WTC11 (cell line): Measurements from ENCODE around the gene UNC13C. TPM values are rescaled to one million over a fixed set of nuclear protein-coding genes. Genes with fewer than 3 reads are reported as not detected.

Experiments used
- ATAC-seq: fragments of 200-7000 bp; cut with Tn5 transposase; 2 replicates; pipeline ENCODE4 v1.10.0; 2021; ENCODE audit warnings: mild to moderate bottlenecking, moderate library complexity
- CTCF ChIA-PET: fragments of 300-600 bp; sonication (Branson Sonifier 250); formaldehyde crosslinking; loops from one replicate; lab custom pipeline; 2021; ENCODE audit warnings: antibody characterized with exemption; lab: Charles Lee
- POLR2A ChIA-PET: fragments of 350-600 bp; sonication (Branson Sonifier 250); formaldehyde crosslinking; loops from one replicate; lab custom pipeline; 2021; ENCODE audit warnings: antibody characterized with exemption; lab: Charles Lee
- DNase-seq: peaks from one replicate; pipeline ENCODE4 v3.0.0; 2021; ENCODE audit warnings: low spot score
- H3K27ac Mint-ChIP-seq: 2 replicates; pipeline ENCODE4 v1.8.0; 2021; ENCODE audit warnings: mixed read lengths
- H3K27me3 Mint-ChIP-seq: 2 replicates; pipeline ENCODE4 v1.8.0; 2021; ENCODE audit warnings: low read depth, mild to moderate bottlenecking, moderate library complexity, mixed read lengths
- H3K36me3 Mint-ChIP-seq: 2 replicates; pipeline ENCODE4 v1.8.0; 2021; ENCODE audit warnings: mixed read lengths
- H3K4me1 Mint-ChIP-seq: 2 replicates; pipeline ENCODE4 v1.8.0; 2022; ENCODE audit warnings: mixed read lengths
- H3K4me3 Mint-ChIP-seq: 2 replicates; pipeline ENCODE4 v1.8.0; 2021; ENCODE audit warnings: mild to moderate bottlenecking, moderate library complexity, mixed read lengths
- H3K9me3 Mint-ChIP-seq: 2 replicates; pipeline ENCODE4 v1.8.0; 2021; ENCODE audit warnings: mixed read lengths
- CREM ChIP-seq: sonication (generic); formaldehyde crosslinking; IDR thresholded peaks from 2 replicates; pipeline ENCODE4 v1.8.1; 2022; ENCODE audit warnings: mild to moderate bottlenecking, missing genetic modification reagents, moderate library complexity
- ESRRA ChIP-seq: sonication (generic); formaldehyde crosslinking; IDR thresholded peaks from 2 replicates; pipeline ENCODE4 v1.8.1; 2022; ENCODE audit warnings: mild to moderate bottlenecking, missing genetic modification reagents, borderline replicate concordance
- FOXK1 ChIP-seq: sonication (generic); formaldehyde crosslinking; IDR thresholded peaks from 2 replicates; pipeline ENCODE4 v1.8.0; 2022; ENCODE audit warnings: mild to moderate bottlenecking, moderate library complexity, missing genetic modification reagents
- MXD4 ChIP-seq: fragments of 250-450 bp; sonication (Bioruptor Pico); IDR thresholded peaks from 2 replicates; pipeline ENCODE4 v1.8.0; 2021; ENCODE audit warnings: mild to moderate bottlenecking, moderate library complexity, borderline replicate concordance
- NR1H2 ChIP-seq: sonication (generic); formaldehyde crosslinking; IDR thresholded peaks from 2 replicates; pipeline ENCODE4 v1.9.0; 2021; ENCODE audit warnings: mild to moderate bottlenecking, moderate library complexity, missing genetic modification reagents
- NR2C2 ChIP-seq: sonication (generic); formaldehyde crosslinking; IDR thresholded peaks from 2 replicates; pipeline ENCODE4 v1.8.0; 2022; ENCODE audit warnings: mild to moderate bottlenecking, missing genetic modification reagents
- RELA ChIP-seq: sonication (generic); formaldehyde crosslinking; IDR thresholded peaks from 2 replicates; pipeline ENCODE4 v1.8.1; 2022; ENCODE audit warnings: missing genetic modification reagents, mild to moderate bottlenecking, borderline replicate concordance
- SOX15 ChIP-seq: fragments of 250-450 bp; sonication (Bioruptor Pico); IDR thresholded peaks from 2 replicates; pipeline ENCODE4 v1.9.0; 2021; ENCODE audit warnings: mild to moderate bottlenecking
- TEAD1 ChIP-seq: sonication (generic); formaldehyde crosslinking; IDR thresholded peaks from 2 replicates; pipeline ENCODE4 v1.8.0; 2022; ENCODE audit warnings: mild to moderate bottlenecking, missing genetic modification reagents
- ZBTB21 ChIP-seq: sonication (generic); formaldehyde crosslinking; IDR thresholded peaks from 2 replicates; pipeline ENCODE4 v1.8.1; 2023; ENCODE audit warnings: mild to moderate bottlenecking, missing genetic modification reagents, borderline replicate concordance
- ZNF121 ChIP-seq: sonication (generic); formaldehyde crosslinking; IDR thresholded peaks from 2 replicates; pipeline ENCODE4 v1.8.0; 2023; ENCODE audit warnings: missing genetic modification reagents
- ZNF138 ChIP-seq: sonication (generic); formaldehyde crosslinking; conservative IDR thresholded peaks from 2 replicates; pipeline ENCODE4 v1.8.1; 2022; ENCODE audit warnings: mild to moderate bottlenecking, moderate library complexity, missing genetic modification reagents
- ZNF263 ChIP-seq: sonication (generic); formaldehyde crosslinking; IDR thresholded peaks from 2 replicates; pipeline ENCODE4 v1.8.1; 2022; ENCODE audit warnings: low read depth, mild to moderate bottlenecking, moderate library complexity, missing genetic modification reagents
- ZNF317 ChIP-seq: sonication (generic); formaldehyde crosslinking; IDR thresholded peaks from 2 replicates; pipeline ENCODE4 v1.8.1; 2023; ENCODE audit warnings: low read depth, mild to moderate bottlenecking, moderate library complexity, missing genetic modification reagents, borderline replicate concordance
- total RNA-seq: library from RNA; stranded (reverse); gene quantifications from 3 replicates; pipeline ENCODE4 v1.2.3, GENCODE V29; 2021
- TF ChIP-seq, protein P1 (sequence below): fragments of 250-450 bp; sonication (Bioruptor Pico); IDR thresholded peaks from 2 replicates; pipeline ENCODE4 v1.9.0; 2021; ENCODE audit warnings: mild to moderate bottlenecking
- TF ChIP-seq, protein P2 (sequence below): sonication (generic); formaldehyde crosslinking; IDR thresholded peaks from 2 replicates; pipeline ENCODE4 v1.8.1; 2022; ENCODE audit warnings: low read depth, missing genetic modification reagents, borderline replicate concordance
- TF ChIP-seq, protein P3 (sequence below): fragments of 250-450 bp; sonication (Bioruptor Pico); IDR thresholded peaks from 2 replicates; pipeline ENCODE4 v2.1.2; 2022; ENCODE audit warnings: mild to moderate bottlenecking, moderate library complexity
- TF ChIP-seq, protein P4 (sequence below): sonication (generic); formaldehyde crosslinking; IDR thresholded peaks from 2 replicates; pipeline ENCODE4 v1.8.1; 2022; ENCODE audit warnings: low read depth, mild to moderate bottlenecking, moderate library complexity, missing genetic modification reagents, borderline replicate concordance
- TF ChIP-seq, protein P5 (sequence below): sonication (generic); formaldehyde crosslinking; IDR thresholded peaks from 2 replicates; pipeline ENCODE4 v1.8.1; 2023; ENCODE audit warnings: mild to moderate bottlenecking, missing genetic modification reagents, moderate library complexity
- TF ChIP-seq, protein P6 (sequence below): sonication (generic); formaldehyde crosslinking; IDR thresholded peaks from 2 replicates; pipeline ENCODE4 v1.8.0; 2022; ENCODE audit warnings: mild to moderate bottlenecking, missing genetic modification reagents
- TF ChIP-seq, protein P7 (sequence below): sonication (generic); formaldehyde crosslinking; conservative IDR thresholded peaks from 2 replicates; pipeline ENCODE4 v1.8.1; 2022; ENCODE audit warnings: mild to moderate bottlenecking, missing genetic modification reagents
- TF ChIP-seq, protein P8 (sequence below): fragments of 200-600 bp; IDR thresholded peaks from 2 replicates; pipeline ENCODE4 v1.8.0; 2022; ENCODE audit warnings: antibody characterized with exemption

Gene UNC13C
- total RNA-seq, 1 experiment from 2014 or later: 0.07 TPM

DNA sequence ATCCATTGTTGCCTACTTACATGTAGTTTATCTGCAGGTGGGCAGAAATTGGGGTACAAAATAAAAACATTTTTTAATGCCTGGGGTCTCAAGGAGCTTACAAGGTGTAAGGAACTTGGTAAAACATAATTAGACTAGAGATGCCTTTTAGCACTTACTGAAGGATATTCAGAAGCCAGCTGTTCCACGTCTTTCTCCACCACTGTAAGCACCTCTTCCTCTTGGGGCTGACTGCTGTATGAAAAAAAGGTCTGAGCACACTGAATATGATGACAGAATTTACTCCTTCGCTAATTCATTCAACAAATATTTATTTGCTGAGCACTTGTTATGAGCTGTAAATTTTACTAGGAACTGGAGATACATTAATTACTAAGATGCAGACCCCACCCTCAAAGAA, 539.1 kb downstream of the UNC13C start:
- TF ChIP-seq MXD4 (CRISPR knock-in tag): no peak
- no peak for TF ChIP-seq ZNF317 (CRISPR knock-in tag)
- no peak for TF ChIP-seq NR2C2 (CRISPR knock-in tag)
- TF ChIP-seq TEAD1 (CRISPR knock-in tag): no peak
- ATAC-seq (no peak), DNase-seq (no peak)
- no peak overlapping the region for H3K4me3 Mint-ChIP-seq
- peaks cover 13% of the 10 kb centered on the region for H3K9me3 Mint-ChIP-seq
- no peak overlapping the region for H3K27ac Mint-ChIP-seq
- H3K4me1 Mint-ChIP-seq: peaks cover 28% of the 10 kb centered on the region
- CTCF ChIA-PET: no interaction called here
- H3K27me3 Mint-ChIP-seq: no peaks in the 10 kb centered on the region
- POLR2A ChIA-PET: no interaction called here
- peaks cover 3% of the 10 kb centered on the region; the same call in 1 of the 2 replicates for H3K36me3 Mint-ChIP-seq

DNA sequence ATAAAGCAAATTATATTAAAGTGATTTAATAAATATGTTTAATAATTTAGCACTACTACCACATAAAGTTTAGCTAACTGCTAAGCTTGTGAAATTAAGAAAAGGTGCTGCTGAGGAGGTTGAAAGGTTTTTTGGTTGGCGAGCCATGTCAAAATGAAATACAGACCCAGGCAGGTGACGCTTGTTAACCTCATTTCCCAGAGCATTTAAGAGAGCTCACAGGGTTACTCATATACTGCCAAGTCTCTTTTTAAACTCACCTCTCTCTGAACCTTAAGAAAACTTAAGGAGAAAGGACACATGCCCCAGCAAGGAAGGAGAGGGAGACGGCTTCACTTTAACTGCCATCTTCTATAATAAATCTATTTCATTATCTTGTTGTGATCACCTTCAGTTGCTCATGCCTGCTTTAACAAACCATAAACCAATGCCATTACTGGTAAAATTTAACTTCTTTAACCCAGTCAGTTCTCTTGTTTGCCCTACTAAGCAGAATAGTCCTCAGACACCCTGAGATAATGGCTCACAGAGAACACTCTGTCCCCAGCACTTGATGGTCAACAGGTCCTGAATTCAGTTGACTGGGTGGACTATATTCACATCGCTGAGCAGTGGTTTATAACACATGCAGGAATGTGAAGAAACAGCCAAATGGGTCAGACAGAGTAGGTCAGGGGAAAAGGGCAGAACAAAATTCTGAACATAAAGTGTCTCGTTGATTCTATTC, 540.1 kb downstream of the UNC13C start:
- TF ChIP-seq, protein P1, sequence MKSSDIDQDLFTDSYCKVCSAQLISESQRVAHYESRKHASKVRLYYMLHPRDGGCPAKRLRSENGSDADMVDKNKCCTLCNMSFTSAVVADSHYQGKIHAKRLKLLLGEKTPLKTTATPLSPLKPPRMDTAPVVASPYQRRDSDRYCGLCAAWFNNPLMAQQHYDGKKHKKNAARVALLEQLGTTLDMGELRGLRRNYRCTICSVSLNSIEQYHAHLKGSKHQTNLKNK (CRISPR knock-in tag): no peak
- TF ChIP-seq ZNF263 (CRISPR knock-in tag) (no peak), ZNF121 (CRISPR knock-in tag) (no peak), NR2C2 (CRISPR knock-in tag) (no peak), ZNF138 (CRISPR knock-in tag) (no peak), RELA (CRISPR knock-in tag) (no peak), ESRRA (CRISPR knock-in tag) (no peak), ZBTB21 (no peak), SOX15 (CRISPR knock-in tag) (no peak), MXD4 (CRISPR knock-in tag) (no peak), CREM (CRISPR knock-in tag) (no peak), NR1H2 (no peak), FOXK1 (CRISPR knock-in tag) (no peak)
- TF ChIP-seq, protein P2, sequence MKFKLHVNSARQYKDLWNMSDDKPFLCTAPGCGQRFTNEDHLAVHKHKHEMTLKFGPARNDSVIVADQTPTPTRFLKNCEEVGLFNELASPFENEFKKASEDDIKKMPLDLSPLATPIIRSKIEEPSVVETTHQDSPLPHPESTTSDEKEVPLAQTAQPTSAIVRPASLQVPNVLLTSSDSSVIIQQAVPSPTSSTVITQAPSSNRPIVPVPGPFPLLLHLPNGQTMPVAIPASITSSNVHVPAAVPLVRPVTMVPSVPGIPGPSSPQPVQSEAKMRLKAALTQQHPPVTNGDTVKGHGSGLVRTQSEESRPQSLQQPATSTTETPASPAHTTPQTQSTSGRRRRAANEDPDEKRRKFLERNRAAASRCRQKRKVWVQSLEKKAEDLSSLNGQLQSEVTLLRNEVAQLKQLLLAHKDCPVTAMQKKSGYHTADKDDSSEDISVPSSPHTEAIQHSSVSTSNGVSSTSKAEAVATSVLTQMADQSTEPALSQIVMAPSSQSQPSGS (CRISPR knock-in tag): no peak
- TF ChIP-seq, protein P3, sequence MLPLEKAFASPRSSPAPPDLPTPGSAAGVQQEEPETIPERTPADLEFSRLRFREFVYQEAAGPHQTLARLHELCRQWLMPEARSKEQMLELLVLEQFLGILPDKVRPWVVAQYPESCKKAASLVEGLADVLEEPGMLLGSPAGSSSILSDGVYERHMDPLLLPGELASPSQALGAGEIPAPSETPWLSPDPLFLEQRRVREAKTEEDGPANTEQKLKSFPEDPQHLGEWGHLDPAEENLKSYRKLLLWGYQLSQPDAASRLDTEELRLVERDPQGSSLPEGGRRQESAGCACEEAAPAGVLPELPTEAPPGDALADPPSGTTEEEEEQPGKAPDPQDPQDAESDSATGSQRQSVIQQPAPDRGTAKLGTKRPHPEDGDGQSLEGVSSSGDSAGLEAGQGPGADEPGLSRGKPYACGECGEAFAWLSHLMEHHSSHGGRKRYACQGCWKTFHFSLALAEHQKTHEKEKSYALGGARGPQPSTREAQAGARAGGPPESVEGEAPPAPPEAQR (CRISPR knock-in tag): no peak
- TF ChIP-seq, protein P4, sequence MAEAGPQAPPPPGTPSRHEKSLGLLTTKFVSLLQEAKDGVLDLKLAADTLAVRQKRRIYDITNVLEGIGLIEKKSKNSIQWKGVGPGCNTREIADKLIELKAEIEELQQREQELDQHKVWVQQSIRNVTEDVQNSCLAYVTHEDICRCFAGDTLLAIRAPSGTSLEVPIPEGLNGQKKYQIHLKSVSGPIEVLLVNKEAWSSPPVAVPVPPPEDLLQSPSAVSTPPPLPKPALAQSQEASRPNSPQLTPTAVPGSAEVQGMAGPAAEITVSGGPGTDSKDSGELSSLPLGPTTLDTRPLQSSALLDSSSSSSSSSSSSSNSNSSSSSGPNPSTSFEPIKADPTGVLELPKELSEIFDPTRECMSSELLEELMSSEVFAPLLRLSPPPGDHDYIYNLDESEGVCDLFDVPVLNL (CRISPR knock-in tag): no peak
- TF ChIP-seq, protein P5, sequence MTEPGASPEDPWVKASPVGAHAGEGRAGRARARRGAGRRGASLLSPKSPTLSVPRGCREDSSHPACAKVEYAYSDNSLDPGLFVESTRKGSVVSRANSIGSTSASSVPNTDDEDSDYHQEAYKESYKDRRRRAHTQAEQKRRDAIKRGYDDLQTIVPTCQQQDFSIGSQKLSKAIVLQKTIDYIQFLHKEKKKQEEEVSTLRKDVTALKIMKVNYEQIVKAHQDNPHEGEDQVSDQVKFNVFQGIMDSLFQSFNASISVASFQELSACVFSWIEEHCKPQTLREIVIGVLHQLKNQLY: no peak
- TF ChIP-seq, protein P6, sequence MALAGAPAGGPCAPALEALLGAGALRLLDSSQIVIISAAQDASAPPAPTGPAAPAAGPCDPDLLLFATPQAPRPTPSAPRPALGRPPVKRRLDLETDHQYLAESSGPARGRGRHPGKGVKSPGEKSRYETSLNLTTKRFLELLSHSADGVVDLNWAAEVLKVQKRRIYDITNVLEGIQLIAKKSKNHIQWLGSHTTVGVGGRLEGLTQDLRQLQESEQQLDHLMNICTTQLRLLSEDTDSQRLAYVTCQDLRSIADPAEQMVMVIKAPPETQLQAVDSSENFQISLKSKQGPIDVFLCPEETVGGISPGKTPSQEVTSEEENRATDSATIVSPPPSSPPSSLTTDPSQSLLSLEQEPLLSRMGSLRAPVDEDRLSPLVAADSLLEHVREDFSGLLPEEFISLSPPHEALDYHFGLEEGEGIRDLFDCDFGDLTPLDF (CRISPR knock-in tag): no peak
- TF ChIP-seq, protein P7, sequence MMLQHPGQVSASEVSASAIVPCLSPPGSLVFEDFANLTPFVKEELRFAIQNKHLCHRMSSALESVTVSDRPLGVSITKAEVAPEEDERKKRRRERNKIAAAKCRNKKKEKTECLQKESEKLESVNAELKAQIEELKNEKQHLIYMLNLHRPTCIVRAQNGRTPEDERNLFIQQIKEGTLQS (CRISPR knock-in tag): no peak
- TF ChIP-seq, protein P8, sequence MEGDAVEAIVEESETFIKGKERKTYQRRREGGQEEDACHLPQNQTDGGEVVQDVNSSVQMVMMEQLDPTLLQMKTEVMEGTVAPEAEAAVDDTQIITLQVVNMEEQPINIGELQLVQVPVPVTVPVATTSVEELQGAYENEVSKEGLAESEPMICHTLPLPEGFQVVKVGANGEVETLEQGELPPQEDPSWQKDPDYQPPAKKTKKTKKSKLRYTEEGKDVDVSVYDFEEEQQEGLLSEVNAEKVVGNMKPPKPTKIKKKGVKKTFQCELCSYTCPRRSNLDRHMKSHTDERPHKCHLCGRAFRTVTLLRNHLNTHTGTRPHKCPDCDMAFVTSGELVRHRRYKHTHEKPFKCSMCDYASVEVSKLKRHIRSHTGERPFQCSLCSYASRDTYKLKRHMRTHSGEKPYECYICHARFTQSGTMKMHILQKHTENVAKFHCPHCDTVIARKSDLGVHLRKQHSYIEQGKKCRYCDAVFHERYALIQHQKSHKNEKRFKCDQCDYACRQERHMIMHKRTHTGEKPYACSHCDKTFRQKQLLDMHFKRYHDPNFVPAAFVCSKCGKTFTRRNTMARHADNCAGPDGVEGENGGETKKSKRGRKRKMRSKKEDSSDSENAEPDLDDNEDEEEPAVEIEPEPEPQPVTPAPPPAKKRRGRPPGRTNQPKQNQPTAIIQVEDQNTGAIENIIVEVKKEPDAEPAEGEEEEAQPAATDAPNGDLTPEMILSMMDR: no peak
- ChIA-PET POLR2A (no interaction called here), CTCF (no interaction called here)
- Mint-ChIP-seq H3K27me3 (no peaks in the 10 kb centered on the region), H3K4me1 (peaks cover 28% of the 10 kb centered on the region), H3K9me3 (peaks cover 13% of the 10 kb centered on the region), H3K4me3 (no peak overlapping the region), H3K27ac (peak overlapping the region; percentile 35; the same call in 1 of the 2 replicates), H3K36me3 (peaks cover 3% of the 10 kb centered on the region; the same call in 1 of the 2 replicates)
- DNase-seq (no peak), ATAC-seq (peak; percentile 48)
